Measurements from ENCODE around the gene ITIH4. TPM values are rescaled to one million over a fixed set of nuclear protein-coding genes. Genes with fewer than 3 reads are reported as not detected.

ITIH4 gene
- total RNA-seq, 1 donor from 2014 or later, result 8.0 TPM

GRCh38 chr3:52843108-52843865, 12.8 kb upstream of the ITIH4 start:
- no peak overlapping the region for H3K27ac Mint-ChIP-seq (ENCODE audit: unreplicated experiment)
- H3K9me3 Mint-ChIP-seq (ENCODE audit: unreplicated experiment), result peaks cover 2% of the 10 kb centered on the region
- no peak for TF ChIP-seq CTCF (IDR thresholded peaks at IDR 0.05; ENCODE audit: partially characterized antibody, unreplicated experiment)
- H3K36me3 Mint-ChIP-seq (ENCODE audit: unreplicated experiment), result no peaks in the 10 kb centered on the region
- no peak overlapping the region for H3K4me3 Mint-ChIP-seq (ENCODE audit: unreplicated experiment)
- DNase-seq, result no peak
- peaks cover 23% of the 10 kb centered on the region for H3K4me1 Mint-ChIP-seq (ENCODE audit: low read depth, unreplicated experiment)
- peaks cover 6% of the 10 kb centered on the region for H3K27me3 Mint-ChIP-seq (ENCODE audit: unreplicated experiment)

- peaks cover 2% of the 10 kb centered on the region for H3K9me3 Mint-ChIP-seq (ENCODE audit: unreplicated experiment)
- DNase-seq, result no peak
- H3K4me3 Mint-ChIP-seq (ENCODE audit: unreplicated experiment), result no peak overlapping the region
- H3K36me3 Mint-ChIP-seq (ENCODE audit: unreplicated experiment), result no peaks in the 10 kb centered on the region
- H3K4me1 Mint-ChIP-seq (ENCODE audit: low read depth, unreplicated experiment), result peaks cover 25% of the 10 kb centered on the region
- TF ChIP-seq CTCF (IDR thresholded peaks at IDR 0.05; ENCODE audit: partially characterized antibody, unreplicated experiment), result no peak
- peaks cover 6% of the 10 kb centered on the region for H3K27me3 Mint-ChIP-seq (ENCODE audit: unreplicated experiment)
- H3K27ac Mint-ChIP-seq (ENCODE audit: unreplicated experiment), result no peak overlapping the region
Measured at GRCh38 chr3:52842424-52842823, 12.0 kb upstream of the ITIH4 start.

- TF ChIP-seq CTCF (IDR thresholded peaks at IDR 0.05; ENCODE audit: partially characterized antibody, unreplicated experiment), result no peak
- Mint-ChIP-seq H3K4me3 (ENCODE audit: unreplicated experiment) (no peak overlapping the region), H3K27me3 (ENCODE audit: unreplicated experiment) (peaks cover 6% of the 10 kb centered on the region), H3K27ac (ENCODE audit: unreplicated experiment) (no peak overlapping the region), H3K4me1 (ENCODE audit: low read depth, unreplicated experiment) (peaks cover 25% of the 10 kb centered on the region), H3K9me3 (ENCODE audit: unreplicated experiment) (peaks cover 2% of the 10 kb centered on the region), H3K36me3 (ENCODE audit: unreplicated experiment) (no peaks in the 10 kb centered on the region)
- DNase-seq, result no peak
Measured at GRCh38 chr3:52841981-52842340, 11.5 kb upstream of the ITIH4 start.

GRCh38 chr3:52841211-52841980, 10.9 kb upstream of the ITIH4 start:
- no peaks in the 10 kb centered on the region for H3K36me3 Mint-ChIP-seq (ENCODE audit: unreplicated experiment)
- no peak overlapping the region for H3K4me3 Mint-ChIP-seq (ENCODE audit: unreplicated experiment)
- no peak overlapping the region for H3K27ac Mint-ChIP-seq (ENCODE audit: unreplicated experiment)

More at GRCh38 chr3:52841211-52841980, 10.9 kb upstream of the ITIH4 start:
- H3K4me1 Mint-ChIP-seq (ENCODE audit: low read depth, unreplicated experiment), result peaks cover 24% of the 10 kb centered on the region
- no peak for DNase-seq
- peaks cover 4% of the 10 kb centered on the region for H3K27me3 Mint-ChIP-seq (ENCODE audit: unreplicated experiment)
- H3K9me3 Mint-ChIP-seq (ENCODE audit: unreplicated experiment), result peaks cover 2% of the 10 kb centered on the region
- no peak for TF ChIP-seq CTCF (IDR thresholded peaks at IDR 0.05; ENCODE audit: partially characterized antibody, unreplicated experiment)

All from glutamatergic neuron (in vitro differentiated cells).